A549 treated with Mapracorat at 1 μM for 4 hours (cell line): ENCODE measurements around the gene TRIM50. TPM values are rescaled to one million over a fixed set of nuclear protein-coding genes. Genes with fewer than 3 reads are reported as not detected.

Experiments used
- total RNA-seq: library from RNA; stranded (reverse); fragments of 200-300 nt; extraction: Qiagen RNA extraction; gene quantifications from 5 replicates; pipeline ENCODE4 v1.2.3, GENCODE V29; 2022

The TRIM50 gene
- total RNA-seq = not detected in 5 replicates

DNA sequence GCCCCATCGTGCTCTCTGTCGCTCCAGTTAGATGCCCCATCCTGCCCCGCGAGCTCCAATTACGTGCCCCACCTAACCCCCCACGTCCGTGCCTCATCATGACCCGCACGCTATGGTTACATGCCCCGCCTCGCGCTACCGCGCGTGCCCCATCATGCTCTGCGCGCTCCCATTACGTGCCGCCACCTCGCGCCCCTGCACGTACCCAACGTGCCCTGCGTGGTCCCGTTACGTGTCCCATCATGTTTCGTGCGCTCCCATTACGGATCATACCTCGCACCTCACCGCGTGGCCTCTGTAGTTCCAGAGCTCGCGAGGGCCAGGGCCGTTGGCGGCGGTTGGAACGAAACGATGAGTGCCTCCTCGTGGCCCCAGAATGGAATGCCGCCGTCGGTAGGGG lies at the start of gene TRIM50, which contains the start of gene FKBP6:
Gene TRIM50 (minus strand): TSS at position 161 of the 400 bp plus-strand sequence. CDS start 3,295 bp downstream, outside the sequence.
Gene FKBP6 (plus strand): TSS at position 240 of the 400 bp plus-strand sequence. CDS start 268 bp downstream, outside the sequence.

DNA sequence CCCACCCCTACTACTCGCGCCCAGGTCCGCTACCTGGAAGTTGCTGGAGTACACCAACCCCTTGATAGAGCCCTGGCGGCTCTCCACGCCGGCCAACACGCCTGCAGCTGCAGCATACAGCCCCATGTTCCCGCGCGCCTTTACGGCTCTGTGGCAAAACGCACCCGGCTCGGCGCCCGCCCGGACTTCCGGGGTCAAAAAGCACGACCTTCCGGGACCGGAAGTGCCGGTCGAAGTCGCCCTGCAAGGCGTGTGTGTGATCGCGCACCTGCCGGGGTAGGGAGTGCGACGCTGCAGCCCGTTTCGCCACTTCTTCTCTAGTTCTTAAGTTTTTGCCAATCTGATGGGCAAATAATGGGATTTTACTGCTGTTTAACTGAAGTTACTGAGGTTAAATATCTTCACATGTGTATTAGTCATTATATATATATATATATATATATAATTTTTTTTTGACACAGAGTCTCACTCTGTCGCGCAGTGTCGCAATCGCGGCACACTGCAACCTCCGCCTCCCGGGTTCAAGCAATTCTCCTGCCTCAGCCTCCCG lies 19.1 kb downstream of the TRIM50 start, which contains the start of gene NSUN5:
Gene NSUN5 (minus strand): TSS at position 162 of the 550 bp plus-strand sequence. CDS start 36 bp downstream, at position 126.

Other genes with a start within 250 kb of the TRIM50 start
- not detected in 5 replicates for gene SPDYE9, start 242.0 kb downstream of the TRIM50 start, total RNA-seq
- gene NSUN5, start 19.3 kb downstream of the TRIM50 start, total RNA-seq = 55.1 to 68.6 TPM (median 67.0 TPM) in 5 replicates
- gene FKBP6, start 79 bp upstream of the TRIM50 start, total RNA-seq = not detected in 5 replicates
- gene FZD9, start 105.7 kb upstream of the TRIM50 start, total RNA-seq = 1.6 to 2.4 TPM (median 2.2 TPM) in 5 replicates
- 49.8 to 60.2 TPM (median 56.6 TPM) in 5 replicates for gene BAZ1B, start 194.2 kb upstream of the TRIM50 start, total RNA-seq
- 63.4 to 77.8 TPM (median 69.0 TPM) in 5 replicates for gene BCL7B, start 229.6 kb upstream of the TRIM50 start, total RNA-seq